T-helper 1 cell treated with Interleukin-12 subunit alpha and Interleukin-12 subunit beta and Interleukin-4 antibody, amounts not matched to agents 30 μg/mL and 1 μg/mL, for 36 hours (primary cell): Measurements from ENCODE around the gene CNP.
"Not testable (repeated sequence)": the region's sequence is repeated elsewhere in the genome, so short reads cannot be mapped to it uniquely, and the experiment has no call there.

ENCODE experiments used
- H3K27ac Mint-ChIP-seq: one replicate; pipeline ENCODE4 v1.8.0; 2021; ENCODE audit warnings: mild to moderate bottlenecking, mixed read lengths
- H3K27me3 Mint-ChIP-seq: one replicate; pipeline ENCODE4 v1.8.0; 2021; ENCODE audit warnings: low read depth, mixed read lengths
- H3K36me3 Mint-ChIP-seq: one replicate; pipeline ENCODE4 v1.8.0; 2021; ENCODE audit warnings: low read depth, mixed read lengths
- H3K4me1 Mint-ChIP-seq: one replicate; pipeline ENCODE4 v1.8.0; 2021; ENCODE audit warnings: low read depth, mixed read lengths
- H3K4me3 Mint-ChIP-seq: one replicate; pipeline ENCODE4 v1.8.0; 2021; ENCODE audit warnings: mild to moderate bottlenecking, moderate library complexity, mixed read lengths
- H3K9me3 Mint-ChIP-seq: one replicate; pipeline ENCODE4 v1.8.0; 2021; ENCODE audit warnings: mixed read lengths

CNP gene

DNA sequence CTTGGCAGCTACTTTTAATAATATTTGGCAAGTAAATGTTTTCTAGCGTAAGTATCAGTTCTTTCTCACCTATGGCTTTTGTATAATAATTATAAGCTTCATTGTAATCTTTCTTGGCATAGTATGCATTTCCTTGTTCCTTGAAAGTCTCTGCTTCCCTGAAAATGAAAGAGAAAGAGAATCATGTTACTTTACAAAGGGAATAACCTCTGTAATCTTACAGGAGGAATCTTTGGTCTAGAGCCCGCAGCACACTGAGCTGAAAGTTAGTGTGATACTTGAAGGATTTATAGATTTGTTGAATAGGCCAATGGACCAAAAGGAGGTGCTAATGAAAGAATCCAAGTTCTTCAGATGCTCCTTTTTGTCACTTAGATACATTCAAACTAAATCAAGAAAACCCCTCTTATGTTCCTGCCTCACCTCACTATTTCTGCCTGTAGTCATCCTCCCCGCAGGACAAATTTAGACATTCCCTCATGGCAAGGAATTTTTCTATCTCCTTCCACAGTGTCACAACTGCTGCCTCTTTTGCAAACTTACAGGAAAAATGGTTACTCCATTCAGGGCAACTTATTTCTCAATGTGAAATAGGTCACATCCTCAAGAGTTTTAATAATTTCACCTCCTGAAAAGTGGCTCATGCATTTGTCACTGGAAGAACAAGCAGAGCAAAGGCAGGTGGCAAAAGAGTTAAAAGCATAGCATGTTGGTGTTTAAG, 34.0 kb downstream of the CNP start:
- Mint-ChIP-seq H3K36me3 (peaks cover 27% of the 10 kb centered on the region), H3K27ac (no peak overlapping the region), H3K27me3 (no peaks in the 10 kb centered on the region)

DNA sequence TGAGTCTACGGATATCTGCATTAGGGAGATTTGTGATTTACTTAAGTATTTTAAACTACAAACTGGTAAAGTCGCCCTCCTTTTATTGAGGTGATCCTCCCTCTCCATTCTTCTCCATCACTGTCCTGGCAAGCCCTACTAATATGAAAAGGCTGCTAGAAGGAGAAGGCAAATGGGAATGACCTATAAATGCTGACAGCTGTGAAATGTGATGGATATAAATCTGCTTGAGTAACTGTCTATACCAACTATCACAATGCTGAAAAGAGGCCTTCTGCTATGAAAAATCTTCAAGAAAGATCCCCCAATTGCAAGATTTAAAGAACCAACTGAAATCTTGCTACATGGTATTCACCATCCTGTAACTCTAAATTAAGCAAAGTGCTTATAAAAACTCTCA, 35.1 kb downstream of the CNP start:
- Mint-ChIP-seq H3K27me3 (no peaks in the 10 kb centered on the region), H3K9me3 (no peaks in the 10 kb centered on the region), H3K27ac (no peak overlapping the region), H3K4me1 (peaks cover 24% of the 10 kb centered on the region), H3K4me3 (no peak overlapping the region), H3K36me3 (peaks cover 18% of the 10 kb centered on the region)

More for the DNA sequence above, 34.0 kb downstream of the CNP start:
- peaks cover 28% of the 10 kb centered on the region for H3K4me1 Mint-ChIP-seq
- no peak overlapping the region for H3K4me3 Mint-ChIP-seq
- H3K9me3 Mint-ChIP-seq = no peaks in the 10 kb centered on the region

DNA sequence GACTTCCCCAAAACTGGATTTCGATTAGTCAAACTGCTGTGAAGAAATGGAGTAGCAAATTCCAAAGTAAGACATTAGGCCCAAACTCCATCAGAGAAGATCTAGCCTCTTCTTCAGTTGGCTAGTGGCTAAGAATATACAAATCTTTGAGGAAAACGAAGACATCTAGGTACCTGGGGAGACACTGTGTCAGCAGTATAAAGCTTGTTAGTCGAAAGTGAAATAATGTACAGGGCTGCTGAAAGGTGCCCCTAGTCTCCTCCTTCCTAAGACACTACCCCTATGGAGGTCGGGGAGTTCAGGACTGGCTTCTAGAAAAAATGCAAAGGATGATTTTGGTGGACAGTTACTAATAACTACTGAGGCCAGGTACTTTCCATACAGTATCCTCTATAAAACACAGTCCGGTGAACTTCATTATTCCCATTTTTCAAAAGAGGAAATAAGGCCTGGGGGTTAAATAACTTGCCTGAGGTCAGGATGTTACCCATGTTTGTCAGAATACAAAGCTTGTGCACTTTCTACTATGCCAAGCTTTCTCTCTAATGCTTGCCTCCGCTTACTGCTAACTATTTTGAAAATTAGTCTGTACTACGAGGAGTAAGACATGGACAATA, 35.7 kb downstream of the CNP start:
- H3K4me1 Mint-ChIP-seq = peaks cover 26% of the 10 kb centered on the region
- H3K4me3 Mint-ChIP-seq = no peak overlapping the region
- H3K36me3 Mint-ChIP-seq = peaks cover 17% of the 10 kb centered on the region
- no peaks in the 10 kb centered on the region for H3K27me3 Mint-ChIP-seq
- no peaks in the 10 kb centered on the region for H3K9me3 Mint-ChIP-seq
- H3K27ac Mint-ChIP-seq = no peak overlapping the region

DNA sequence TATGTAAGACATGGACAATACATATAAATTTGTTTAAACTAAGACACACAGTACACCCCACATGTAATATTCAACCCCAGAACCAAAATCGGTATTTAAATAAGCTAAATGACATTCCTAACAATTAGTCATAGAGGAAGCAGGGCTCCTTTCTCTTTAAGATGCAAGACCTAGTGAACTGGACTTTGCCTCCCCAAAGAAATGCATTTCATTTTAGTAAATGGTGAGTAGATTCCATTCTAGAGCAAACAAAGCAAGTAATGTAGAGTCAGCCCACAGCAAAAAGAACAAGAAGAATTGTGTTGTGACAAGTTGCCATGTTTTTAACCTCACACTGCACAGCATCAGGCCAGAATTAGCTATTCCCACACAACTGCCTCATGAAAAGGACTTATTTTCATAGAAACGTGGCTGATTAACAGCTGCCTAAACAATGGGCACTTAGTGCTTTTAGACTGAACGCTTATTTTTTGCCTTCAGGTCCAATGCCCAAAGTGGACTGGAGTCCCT, 36.3 kb downstream of the CNP start:
- Mint-ChIP-seq H3K27ac (no peak overlapping the region), H3K27me3 (no peaks in the 10 kb centered on the region), H3K4me1 (peaks cover 26% of the 10 kb centered on the region), H3K36me3 (peaks cover 17% of the 10 kb centered on the region), H3K4me3 (no peak overlapping the region), H3K9me3 (no peaks in the 10 kb centered on the region)

DNA sequence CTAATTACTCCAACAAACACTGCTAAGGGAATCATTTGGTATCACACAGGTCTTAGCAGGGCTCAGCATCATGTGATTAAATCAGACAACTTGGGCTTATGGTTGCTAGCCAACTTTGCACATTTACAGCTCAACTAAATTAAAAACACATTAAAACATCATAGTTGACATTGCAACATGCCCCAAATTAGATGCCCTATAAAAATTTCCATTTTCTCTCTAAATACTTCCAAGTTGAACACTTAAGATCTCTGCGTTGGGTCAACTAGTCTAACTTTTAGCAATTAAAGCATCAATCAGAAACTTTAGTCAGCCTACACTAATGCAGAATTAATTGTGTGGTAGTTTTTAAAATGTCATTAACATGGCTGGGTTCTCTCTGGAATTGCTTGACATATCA, 38.6 kb downstream of the CNP start:
- H3K4me1 Mint-ChIP-seq = peaks cover 34% of the 10 kb centered on the region
- H3K9me3 Mint-ChIP-seq = no peaks in the 10 kb centered on the region
- H3K27ac Mint-ChIP-seq = peak overlapping the region; percentile 14
- H3K36me3 Mint-ChIP-seq = peaks cover 13% of the 10 kb centered on the region
- no peak overlapping the region for H3K4me3 Mint-ChIP-seq
- H3K27me3 Mint-ChIP-seq = no peaks in the 10 kb centered on the region

DNA sequence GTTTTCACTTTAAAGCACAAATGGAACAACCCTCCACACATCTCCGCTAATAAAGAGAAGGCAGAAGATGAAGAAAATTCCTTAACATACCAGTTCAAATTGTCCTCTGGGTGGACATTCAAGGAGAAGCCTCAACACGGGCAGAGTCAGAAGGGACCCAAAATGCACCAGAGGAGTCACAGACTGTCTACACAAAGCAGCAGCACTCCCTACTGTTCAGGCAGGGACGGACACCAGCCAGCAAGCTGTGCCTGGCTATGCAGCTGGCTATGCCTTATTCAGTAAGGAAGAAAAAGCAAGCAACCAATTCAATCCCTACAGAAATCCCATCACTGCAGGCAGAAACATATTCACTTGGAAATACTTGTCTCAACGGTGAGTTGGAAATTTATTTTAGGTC, 42.6 kb downstream of the CNP start:
- H3K9me3 Mint-ChIP-seq = no peaks in the 10 kb centered on the region
- no peaks in the 10 kb centered on the region for H3K27me3 Mint-ChIP-seq
- no peak overlapping the region for H3K27ac Mint-ChIP-seq
- no peak overlapping the region for H3K4me3 Mint-ChIP-seq
- H3K4me1 Mint-ChIP-seq = peaks cover 40% of the 10 kb centered on the region
- peaks cover 10% of the 10 kb centered on the region for H3K36me3 Mint-ChIP-seq

DNA sequence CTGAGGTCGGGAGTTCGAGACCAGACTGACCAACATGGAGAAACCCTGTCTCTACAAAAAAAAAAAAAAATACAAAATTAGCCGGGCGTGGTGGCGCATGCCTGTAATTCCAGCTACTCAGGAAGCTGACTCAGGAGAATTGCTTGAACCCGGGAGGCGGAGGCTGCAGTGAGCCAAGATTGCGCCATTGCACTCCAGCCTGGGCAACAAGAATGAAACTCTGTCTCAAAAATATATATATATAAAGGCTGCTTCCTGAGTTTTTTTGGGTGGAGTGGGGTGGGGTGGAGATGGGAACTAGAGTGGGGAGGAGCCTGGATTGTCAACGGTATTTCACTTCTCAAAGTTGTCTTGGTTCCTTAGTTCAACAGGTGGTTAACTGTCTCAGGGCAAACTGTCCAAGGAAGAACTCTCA, 43.7 kb downstream of the CNP start:
- H3K27me3 Mint-ChIP-seq, H3K27ac Mint-ChIP-seq, H3K36me3 Mint-ChIP-seq, H3K4me3 Mint-ChIP-seq, H3K9me3 Mint-ChIP-seq: not testable (repeated sequence)
- peaks cover 38% of the 10 kb centered on the region for H3K4me1 Mint-ChIP-seq

DNA sequence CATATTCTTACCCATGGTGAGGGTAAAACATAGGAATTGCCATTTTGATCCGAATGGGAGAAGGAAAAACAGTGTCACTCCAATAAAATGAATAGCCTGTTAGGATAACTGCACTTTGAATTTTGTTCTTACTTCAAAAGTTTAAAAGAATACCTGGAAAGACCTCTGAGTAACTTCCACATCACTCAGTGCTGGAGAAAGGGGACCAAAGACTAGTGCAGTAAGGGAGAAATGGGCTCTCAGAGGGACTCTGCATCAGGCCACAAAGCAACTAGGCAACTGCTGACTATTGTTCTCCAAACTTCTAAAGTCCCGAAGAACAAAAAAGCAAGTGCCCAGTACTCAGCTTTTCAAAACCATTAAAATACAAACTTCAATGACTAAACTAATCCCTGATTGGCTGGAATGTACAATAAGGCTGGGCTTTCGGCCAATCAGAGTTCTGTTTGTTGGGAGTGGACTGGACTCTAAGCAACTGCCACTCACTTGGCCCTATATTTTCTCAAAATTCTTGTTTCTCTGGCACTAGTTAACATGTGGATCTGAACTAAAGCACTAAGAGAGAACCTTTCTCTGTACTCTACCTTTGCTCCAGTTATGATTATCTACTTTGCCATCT, 44.4 kb downstream of the CNP start:
- Mint-ChIP-seq H3K27ac (no peak overlapping the region), H3K4me3 (no peak overlapping the region), H3K36me3 (peaks cover 10% of the 10 kb centered on the region), H3K4me1 (peaks cover 41% of the 10 kb centered on the region), H3K27me3 (no peaks in the 10 kb centered on the region), H3K9me3 (no peaks in the 10 kb centered on the region)

DNA sequence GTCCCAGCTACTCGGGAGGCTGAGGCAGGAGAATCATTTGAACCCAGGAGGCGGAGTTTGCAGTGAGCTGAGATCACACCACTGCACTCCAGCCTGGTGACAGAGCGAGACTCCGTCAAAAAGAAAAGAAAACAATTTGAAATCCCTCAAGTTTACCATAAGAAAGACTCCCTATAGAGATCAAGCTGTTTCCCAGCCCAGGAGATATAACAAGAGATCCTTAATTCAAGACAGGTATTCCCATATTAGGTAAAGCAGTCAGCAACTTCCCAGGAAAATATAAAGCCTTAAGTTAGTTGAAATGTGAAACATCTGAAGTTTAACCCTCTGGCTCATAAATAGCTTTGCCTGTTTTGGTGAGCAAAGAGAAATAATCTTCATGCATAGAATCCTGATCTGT, 45.8 kb downstream of the CNP start:
- H3K4me3 Mint-ChIP-seq, H3K27ac Mint-ChIP-seq, H3K27me3 Mint-ChIP-seq, H3K9me3 Mint-ChIP-seq: not testable (repeated sequence)
- Mint-ChIP-seq H3K36me3 (peaks cover 13% of the 10 kb centered on the region), H3K4me1 (peaks cover 42% of the 10 kb centered on the region)

DNA sequence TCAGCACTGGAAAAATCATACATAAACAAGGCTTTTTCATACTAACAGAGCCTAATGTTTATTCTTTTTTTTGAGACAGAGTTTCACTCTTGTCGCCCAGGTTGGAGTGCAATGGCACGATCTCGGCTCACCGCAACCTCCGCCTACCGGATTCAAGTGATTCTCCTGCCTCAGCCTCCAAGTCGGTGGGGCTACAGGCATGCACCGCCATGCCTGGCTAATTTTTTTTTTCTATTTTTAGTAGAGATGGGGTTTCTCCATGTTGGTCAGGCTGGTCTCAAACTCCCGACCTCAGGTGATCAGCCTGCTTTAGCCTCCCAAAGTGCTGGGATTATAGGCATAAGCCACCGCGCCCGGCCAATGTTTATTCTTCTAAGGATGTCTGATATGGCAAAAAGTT, 47.1 kb downstream of the CNP start:
- H3K4me3 Mint-ChIP-seq, H3K27me3 Mint-ChIP-seq, H3K9me3 Mint-ChIP-seq, H3K27ac Mint-ChIP-seq: not testable (repeated sequence)
- peaks cover 50% of the 10 kb centered on the region for H3K4me1 Mint-ChIP-seq
- peaks cover 13% of the 10 kb centered on the region for H3K36me3 Mint-ChIP-seq

DNA sequence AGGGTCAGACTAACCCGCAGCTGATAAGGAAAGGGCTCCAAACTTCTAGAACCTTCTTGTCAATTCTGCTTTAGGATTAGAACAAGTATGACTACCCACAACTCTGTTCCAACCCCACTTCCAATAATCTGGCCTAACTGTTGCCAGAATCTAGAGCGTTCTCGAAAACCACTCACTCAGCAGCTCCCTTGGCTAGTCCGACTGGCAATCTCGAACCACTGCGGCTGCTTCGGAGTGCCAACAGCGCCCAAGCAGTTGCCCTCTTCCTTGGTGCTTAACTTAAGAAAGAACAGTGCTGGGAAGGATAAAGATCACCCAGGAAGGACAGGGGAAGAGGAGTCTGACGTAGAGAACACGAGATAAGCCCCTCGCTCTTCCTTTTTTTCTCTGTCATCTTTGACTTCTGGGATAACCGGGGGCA, 49.8 kb downstream of the CNP start:
- Mint-ChIP-seq H3K4me1 (peaks cover 50% of the 10 kb centered on the region), H3K9me3 (peaks cover 4% of the 10 kb centered on the region), H3K27ac (peak overlapping the region; percentile 99), H3K36me3 (peaks cover 14% of the 10 kb centered on the region), H3K27me3 (no peaks in the 10 kb centered on the region), H3K4me3 (peak overlapping the region; percentile 93)

DNA sequence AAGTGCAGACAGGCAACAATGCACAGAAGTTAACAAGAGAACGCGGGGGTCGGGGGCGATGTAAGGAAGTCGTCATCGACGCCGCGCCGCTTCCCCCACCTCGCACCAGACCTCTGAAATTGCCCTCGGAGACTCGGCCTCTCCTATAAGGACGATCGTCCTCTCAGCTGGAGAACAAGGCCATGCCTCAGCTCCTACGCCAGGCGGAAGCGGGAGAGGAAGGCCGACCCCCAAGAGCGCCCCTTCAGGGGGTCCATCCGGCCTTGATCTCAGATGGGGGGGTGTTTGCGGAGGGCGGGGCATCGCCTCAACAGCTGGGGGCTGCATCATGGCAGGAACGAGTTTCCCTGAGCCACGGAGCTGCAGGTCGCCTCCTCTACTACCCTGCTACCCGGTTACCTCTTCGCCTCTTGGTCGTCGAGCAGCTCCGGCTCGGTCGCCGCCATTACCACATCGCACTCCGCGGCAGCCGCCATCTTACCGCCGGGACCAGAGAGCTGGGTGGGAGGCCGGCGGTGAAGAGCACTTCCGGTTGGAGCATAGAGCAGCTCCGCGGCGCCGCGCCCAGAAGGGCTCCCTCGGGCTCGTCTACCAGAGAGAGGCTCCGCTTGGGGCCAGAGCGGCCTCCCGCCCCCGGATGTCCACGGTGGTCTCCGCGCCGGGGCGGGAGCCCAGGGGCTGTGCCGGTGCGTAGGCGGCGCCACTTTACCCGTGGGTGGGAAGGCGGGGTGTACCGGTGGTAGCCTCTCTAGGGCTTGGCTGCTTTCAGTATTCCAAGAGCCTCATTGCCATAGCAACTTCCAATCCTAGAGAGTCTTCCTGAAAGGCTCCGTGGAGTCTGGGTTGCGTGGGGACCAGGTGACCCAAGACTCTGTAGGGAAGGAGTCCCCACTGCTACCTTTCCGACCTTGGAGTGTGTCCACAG, 50.6 kb downstream of the CNP start, which contains the start of gene DNAJC7:
TSS of gene DNAJC7 (minus strand) at position 499 of the 925 bp plus-strand sequence. CDS start at position 476, 23 bp downstream.
- H3K9me3 Mint-ChIP-seq = peaks cover 4% of the 10 kb centered on the region
- peak within 1 kb of the TSS; percentile 93 for H3K4me3 Mint-ChIP-seq
- peak within 1 kb of the TSS; percentile 99 for H3K27ac Mint-ChIP-seq
- no peaks in the 10 kb centered on the region for H3K27me3 Mint-ChIP-seq
- peaks cover 15% of the 10 kb centered on the region for H3K36me3 Mint-ChIP-seq
- H3K4me1 Mint-ChIP-seq = peaks cover 49% of the 10 kb centered on the region

DNA sequence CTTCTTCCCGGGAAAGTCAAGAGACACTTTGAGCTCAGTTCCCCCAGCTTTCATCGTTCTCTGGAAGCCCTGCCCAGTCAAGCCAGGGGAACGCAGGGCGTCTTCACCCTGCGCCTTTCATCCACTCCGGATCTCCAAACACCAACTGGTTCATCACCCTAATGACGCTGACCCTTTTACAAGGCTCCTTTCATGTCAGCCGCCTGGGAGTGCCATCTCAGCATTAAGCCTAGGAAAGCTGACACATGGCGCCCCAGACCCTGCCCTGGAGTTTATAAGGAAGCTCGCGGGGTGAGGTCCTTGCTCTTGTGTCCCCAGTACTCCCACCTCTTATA, 51.2 kb downstream of the CNP start:
- Mint-ChIP-seq H3K27ac (peak overlapping the region; percentile 99), H3K4me3 (peak overlapping the region; percentile 93), H3K4me1 (peaks cover 48% of the 10 kb centered on the region), H3K27me3 (no peaks in the 10 kb centered on the region), H3K36me3 (peaks cover 19% of the 10 kb centered on the region), H3K9me3 (peaks cover 4% of the 10 kb centered on the region)

DNA sequence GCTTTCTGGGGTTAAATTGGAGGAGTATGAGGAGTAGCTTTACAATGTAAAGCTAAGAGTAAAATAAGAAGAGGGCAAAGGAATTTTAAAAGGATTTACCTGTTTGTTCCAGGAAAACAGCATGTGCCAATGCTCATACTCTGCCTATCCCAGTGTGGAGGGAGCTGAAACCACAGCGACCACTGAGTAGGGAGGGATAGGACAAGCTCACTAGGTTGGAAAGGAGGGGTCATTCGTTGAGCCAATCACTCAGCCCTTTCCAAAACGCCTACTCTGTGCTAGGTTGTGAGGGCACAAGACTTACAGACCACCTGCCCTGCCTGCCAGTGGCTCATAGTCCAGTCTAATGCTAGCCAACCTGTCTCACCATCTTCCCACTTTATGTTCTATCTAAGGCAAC, 51.7 kb downstream of the CNP start:
- H3K27ac Mint-ChIP-seq = no peak overlapping the region
- H3K4me1 Mint-ChIP-seq = peaks cover 45% of the 10 kb centered on the region
- H3K4me3 Mint-ChIP-seq = peak overlapping the region; percentile 93
- H3K36me3 Mint-ChIP-seq = peaks cover 18% of the 10 kb centered on the region
- peaks cover 4% of the 10 kb centered on the region for H3K9me3 Mint-ChIP-seq
- no peaks in the 10 kb centered on the region for H3K27me3 Mint-ChIP-seq
